ENCODE results near the gene TNFSF15. TPM values are rescaled to one million over a fixed set of nuclear protein-coding genes. Genes with fewer than 3 reads are reported as not detected.

TNFSF15 gene
- total RNA-seq, 1 experiment from 2014 or later: 0.03 TPM

- no peak overlapping the region for H3K4me3 ChIP-seq (ENCODE audit: low read depth in 2 of 2, low read length in 2 of 2)
- ChIA-PET POLR2A (no interaction called here), CTCF (no interaction called here)
- ATAC-seq (no peak), DNase-seq (ENCODE audit: low read depth, low spot score) (no peak)
- intact Hi-C loops (cut with micrococcal nuclease; ENCODE audit: unreplicated experiment): no loop called here
- no peaks in the 10 kb centered on the region for H3K4me1 ChIP-seq (ENCODE audit: control insufficient read depth, insufficient read depth, low read length)
- H3K9me3 ChIP-seq (ENCODE audit: control insufficient read depth, insufficient read depth, low read depth, low read length): no peaks in the 10 kb centered on the region
- no TSS peak for BruUV-seq (replicated peaks)
- H3K36me3 ChIP-seq (ENCODE audit: control insufficient read depth, insufficient read depth, low read length): no peaks in the 10 kb centered on the region
- H3K27me3 ChIP-seq (ENCODE audit: control insufficient read depth, insufficient read depth, low read length): no peaks in the 10 kb centered on the region
- TF ChIP-seq SIN3A (IDR thresholded peaks at IDR 0.05; ENCODE audit: borderline replicate concordance, insufficient read depth, low read depth, low read length) (no peak), POLR2AphosphoS5 (IDR thresholded peaks at IDR 0.05; ENCODE audit: low read depth, low read length) (no peak), TCF7L2 (IDR thresholded peaks at IDR 0.05; ENCODE audit: low read depth, low read length) (no peak), CTCF (IDR thresholded peaks at IDR 0.05) (no peak), REST (IDR thresholded peaks at IDR 0.05; ENCODE audit: insufficient read depth in 1 of 2, low read depth in 2 of 2, low read length in 1 of 2) (no peak)
- no peak overlapping the region for H3K27ac ChIP-seq (ENCODE audit: low read length)
- in situ Hi-C loops (cut with HindIII; ENCODE audit: low pct_unique_long_range_greater_than_20kb, low sequenced_read_pairs): no loop called here
Measured at GRCh38 chr9:114850871-114851270, 45.0 kb upstream of the TNFSF15 start.

- Histone ChIP-seq H3K27ac (ENCODE audit: low read length) (no peak overlapping the region), H3K4me3 (ENCODE audit: low read depth in 2 of 2, low read length in 2 of 2) (no peak overlapping the region), H3K9me3 (ENCODE audit: control insufficient read depth, insufficient read depth, low read depth, low read length) (no peaks in the 10 kb centered on the region), H3K4me1 (ENCODE audit: control insufficient read depth, insufficient read depth, low read length) (no peaks in the 10 kb centered on the region), H3K27me3 (ENCODE audit: control insufficient read depth, insufficient read depth, low read length) (no peaks in the 10 kb centered on the region), H3K36me3 (ENCODE audit: control insufficient read depth, insufficient read depth, low read length) (no peaks in the 10 kb centered on the region)
- intact Hi-C loops (cut with micrococcal nuclease; ENCODE audit: unreplicated experiment): no loop called here
- BruUV-seq (replicated peaks): no TSS peak
- TF ChIP-seq SIN3A (IDR thresholded peaks at IDR 0.05; ENCODE audit: borderline replicate concordance, insufficient read depth, low read depth, low read length) (no peak), REST (IDR thresholded peaks at IDR 0.05; ENCODE audit: insufficient read depth in 1 of 2, low read depth in 2 of 2, low read length in 1 of 2) (no peak), TCF7L2 (IDR thresholded peaks at IDR 0.05; ENCODE audit: low read depth, low read length) (no peak), CTCF (IDR thresholded peaks at IDR 0.05) (no peak), POLR2AphosphoS5 (IDR thresholded peaks at IDR 0.05; ENCODE audit: low read depth, low read length) (no peak)
- DNase-seq (ENCODE audit: low read depth, low spot score) (no peak), ATAC-seq (no peak)
- POLR2A ChIA-PET: no interaction called here
- in situ Hi-C loops (cut with HindIII; ENCODE audit: low pct_unique_long_range_greater_than_20kb, low sequenced_read_pairs): no loop called here
- CTCF ChIA-PET: no interaction called here
Measured at GRCh38 chr9:114849450-114849849, 43.6 kb upstream of the TNFSF15 start.

Data from Panc1 (cell line).